GM12865 (cell line): Measurements from ENCODE around the gene PCNT.
"Not testable (repeated sequence)": the region's sequence is repeated elsewhere in the genome, so short reads cannot be mapped to it uniquely, and the experiment has no call there.

Experiments
- DNase-seq: peaks from one replicate; pipeline ENCODE4 v3.0.0; 2010; ENCODE audit warnings: low read depth
- H3K4me3 ChIP-seq: 2 replicates; pipeline ENCODE4 v1.5.1; 2011; ENCODE audit warnings: mild to moderate bottlenecking, low read depth, low read length, control low read depth
- TF ChIP-seq, protein P1 (sequence below): IDR thresholded peaks from 2 replicates; pipeline ENCODE4 v1.5.1; 2011; ENCODE audit warnings: low read length, control low read depth, low read depth, inconsistent platforms; ENCODE audit not compliant: insufficient read depth; ENCODE audit errors: missing control alignments

PCNT gene

DNA sequence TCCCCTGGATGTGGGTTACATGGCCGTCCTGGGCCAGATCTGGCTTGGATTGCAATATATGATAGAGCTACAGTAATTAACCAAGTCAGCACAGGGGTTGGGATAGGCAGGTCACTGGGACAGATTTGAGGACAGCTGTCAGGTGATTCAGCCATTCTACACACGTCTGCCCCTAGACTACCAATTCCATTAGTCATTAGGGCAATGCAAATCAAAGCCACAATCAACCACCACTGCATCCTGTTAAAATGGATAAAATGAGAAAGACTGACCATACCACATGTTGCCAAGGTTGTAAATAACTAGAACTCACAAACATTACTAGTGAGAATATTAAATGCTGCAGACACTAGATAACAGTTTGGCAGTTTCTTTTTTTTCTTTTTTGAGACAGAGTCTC is 16.3 kb upstream of the PCNT start:
- TF ChIP-seq, protein P1, sequence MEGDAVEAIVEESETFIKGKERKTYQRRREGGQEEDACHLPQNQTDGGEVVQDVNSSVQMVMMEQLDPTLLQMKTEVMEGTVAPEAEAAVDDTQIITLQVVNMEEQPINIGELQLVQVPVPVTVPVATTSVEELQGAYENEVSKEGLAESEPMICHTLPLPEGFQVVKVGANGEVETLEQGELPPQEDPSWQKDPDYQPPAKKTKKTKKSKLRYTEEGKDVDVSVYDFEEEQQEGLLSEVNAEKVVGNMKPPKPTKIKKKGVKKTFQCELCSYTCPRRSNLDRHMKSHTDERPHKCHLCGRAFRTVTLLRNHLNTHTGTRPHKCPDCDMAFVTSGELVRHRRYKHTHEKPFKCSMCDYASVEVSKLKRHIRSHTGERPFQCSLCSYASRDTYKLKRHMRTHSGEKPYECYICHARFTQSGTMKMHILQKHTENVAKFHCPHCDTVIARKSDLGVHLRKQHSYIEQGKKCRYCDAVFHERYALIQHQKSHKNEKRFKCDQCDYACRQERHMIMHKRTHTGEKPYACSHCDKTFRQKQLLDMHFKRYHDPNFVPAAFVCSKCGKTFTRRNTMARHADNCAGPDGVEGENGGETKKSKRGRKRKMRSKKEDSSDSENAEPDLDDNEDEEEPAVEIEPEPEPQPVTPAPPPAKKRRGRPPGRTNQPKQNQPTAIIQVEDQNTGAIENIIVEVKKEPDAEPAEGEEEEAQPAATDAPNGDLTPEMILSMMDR: no peak

DNA sequence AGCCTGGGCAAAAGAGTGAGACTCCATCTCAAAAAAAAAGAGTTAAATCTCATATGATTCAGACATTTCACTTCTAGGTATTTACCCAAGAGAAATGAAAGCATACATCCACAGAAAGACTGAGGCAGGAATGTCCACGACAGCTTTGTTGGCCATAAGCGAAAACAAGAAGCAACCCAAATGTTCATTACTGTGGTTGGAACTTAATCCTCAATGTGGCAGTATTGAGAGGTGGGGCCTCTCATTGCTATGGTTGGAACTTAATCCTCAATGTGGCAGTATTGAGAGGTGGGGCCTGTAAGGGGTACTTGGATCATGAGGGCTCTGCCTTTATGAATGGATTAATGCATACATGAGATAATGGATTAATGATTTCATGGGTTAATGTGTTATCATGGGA is 15.5 kb upstream of the PCNT start:
- H3K4me3 ChIP-seq: no peak overlapping the region
- DNase-seq: no peak
- TF ChIP-seq, protein P1: no peak

More for the DNA sequence above, 16.3 kb upstream of the PCNT start:
- peak; percentile 33 for DNase-seq
- H3K4me3 ChIP-seq: no peak overlapping the region

DNA sequence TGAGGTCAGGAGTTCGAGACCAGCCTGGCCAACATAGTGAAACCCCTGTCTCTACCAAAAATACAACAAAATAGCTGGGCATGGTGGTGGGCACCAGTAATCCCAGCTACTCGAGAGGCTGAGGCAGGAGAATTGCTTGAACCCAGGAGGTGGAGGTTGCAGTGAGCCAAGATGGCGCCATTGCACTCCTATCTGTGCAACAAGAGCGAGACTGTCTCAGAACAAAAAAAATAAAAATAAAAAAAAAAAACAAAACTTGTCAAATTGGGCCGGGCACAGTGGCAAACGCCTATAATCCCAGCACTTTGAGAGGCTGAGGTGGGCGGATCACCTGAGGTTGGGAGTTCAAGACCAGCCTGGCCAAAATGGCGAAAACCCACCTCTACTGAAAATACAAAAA is 13.7 kb upstream of the PCNT start:
- DNase-seq, H3K4me3 ChIP-seq: not testable (repeated sequence)

GRCh38 chr21:46311568-46311967 is 12.4 kb upstream of the PCNT start:
- TF ChIP-seq, protein P1: no peak
- no peak for DNase-seq
- no peak overlapping the region for H3K4me3 ChIP-seq

GRCh38 chr21:46312949-46313348 is 11.0 kb upstream of the PCNT start:
- no peak for DNase-seq
- no peak overlapping the region for H3K4me3 ChIP-seq
- TF ChIP-seq, protein P1: no peak

GRCh38 chr21:46314441-46315020 is 9.4 kb upstream of the PCNT start:
- TF ChIP-seq, protein P1: no peak
- no peak for DNase-seq
- no peak overlapping the region for H3K4me3 ChIP-seq

DNA sequence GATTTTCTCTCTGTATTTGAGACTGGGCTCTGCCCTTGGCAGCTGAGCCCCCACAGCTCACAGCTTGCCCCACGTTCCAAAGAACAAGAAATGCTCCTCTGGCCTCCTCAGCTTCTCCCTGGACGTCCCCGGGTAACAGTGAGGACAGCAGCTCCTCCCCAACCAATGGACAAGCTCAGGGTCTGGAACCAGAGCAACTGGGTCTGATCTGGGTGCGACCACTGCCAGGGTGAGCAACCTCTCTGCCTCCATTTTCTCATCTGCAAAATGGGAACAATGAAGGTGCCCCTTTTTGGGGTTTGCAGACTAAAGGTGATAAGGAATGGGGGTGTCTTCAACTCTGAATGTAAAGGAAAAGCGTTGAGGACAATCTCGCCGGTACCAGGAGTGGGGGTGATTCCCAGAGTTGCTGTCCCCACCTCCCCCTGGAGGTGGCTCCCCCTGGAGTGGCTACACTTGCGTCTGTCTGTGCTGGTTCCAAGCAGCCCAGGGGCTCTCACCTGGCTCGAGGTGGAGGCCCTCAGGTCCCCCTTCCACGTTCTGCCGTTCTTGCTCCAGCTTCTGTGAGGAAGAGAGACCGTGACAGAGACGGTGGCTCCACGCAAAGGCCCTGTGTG is 7.1 kb upstream of the PCNT start:
- no peak for DNase-seq
- H3K4me3 ChIP-seq: no peak overlapping the region
- TF ChIP-seq, protein P1: no peak
